PC-3 (cell line): ENCODE results near the gene PIK3R5. TPM values are rescaled to one million over a fixed set of nuclear protein-coding genes. Genes with fewer than 3 reads are reported as not detected.

Source experiments
- ATAC-seq: fragments of 200-7000 bp; cut with Tn5 transposase; 2 replicates; pipeline ENCODE4 v1.9.1; 2020; ENCODE audit warnings: mild to moderate bottlenecking, moderate library complexity
- BruUV-seq: library from RNA; stranded (reverse); fragments of 400-500 nt; replicated peaks from 2 replicates; lab custom pipeline; 2021; lab: Mats Ljungman, UMichigan
- CTCF ChIA-PET: fragments of 300-600 bp; sonication (Branson Sonifier 250); formaldehyde crosslinking; loops from one replicate; lab custom pipeline; 2022; ENCODE audit warnings: antibody characterized with exemption; lab: Charles Lee
- POLR2A ChIA-PET: fragments of 300-600 bp; sonication (Branson Sonifier 250); formaldehyde crosslinking; loops from one replicate; lab custom pipeline; 2022; ENCODE audit warnings: antibody characterized with exemption; ENCODE audit not compliant: unreplicated experiment; lab: Charles Lee
- DNase-seq: peaks from one replicate; pipeline ENCODE4 v3.0.0-alpha.2; 2015
- H2AFZ ChIP-seq: fragments of 300-600 bp; sonication (generic); 2 replicates; pipeline ENCODE4 v1.6.0; 2016; ENCODE audit warnings: antibody characterized with exemption, low read length
- H3F3A ChIP-seq: fragments of 300-600 bp; sonication (generic); one replicate; pipeline ENCODE4 v1.6.0; 2017; ENCODE audit warnings: antibody characterized with exemption, low read length, control low read depth, mild to moderate bottlenecking; ENCODE audit not compliant: unreplicated experiment
- H3K27ac ChIP-seq: fragments of 300-600 bp; sonication (generic); 2 replicates; pipeline ENCODE4 v1.5.1; 2016; ENCODE audit warnings: mild to moderate bottlenecking, low read length
- H3K27me3 ChIP-seq: fragments of 300-600 bp; sonication (generic); 2 replicates; pipeline ENCODE4 v1.6.1; 2016; ENCODE audit warnings: low read length, mixed read lengths
- H3K36me3 ChIP-seq: fragments of 300-600 bp; sonication (generic); 2 replicates; pipeline ENCODE4 v1.6.1; 2016; ENCODE audit warnings: low read depth, mixed run types, low read length, mixed read lengths
- H3K4me1 ChIP-seq: fragments of 300-600 bp; sonication (generic); 2 replicates; pipeline ENCODE4 v1.5.1; 2016; ENCODE audit warnings: low read length; ENCODE audit not compliant: insufficient read depth
- H3K4me2 ChIP-seq: fragments of 300-600 bp; sonication (generic); 2 replicates; pipeline ENCODE4 v1.6.0; 2016; ENCODE audit warnings: low read length
- H3K4me3 ChIP-seq: fragments of 300-600 bp; sonication (generic); 2 replicates; pipeline ENCODE4 v1.5.1; 2016; ENCODE audit warnings: mild to moderate bottlenecking, low read length, mixed read lengths
- H3K79me2 ChIP-seq: fragments of 300-600 bp; sonication (generic); 2 replicates; pipeline ENCODE4 v1.6.1; 2017; ENCODE audit warnings: low read length, mixed read lengths
- H3K9ac ChIP-seq: fragments of 300-600 bp; sonication (generic); 2 replicates; pipeline ENCODE4 v1.6.0; 2016; ENCODE audit warnings: mild to moderate bottlenecking, low read length
- H3K9me2 ChIP-seq: fragments of 300-600 bp; sonication (generic); replicated peaks from 2 replicates; pipeline ENCODE4 v1.6.1; 2016; ENCODE audit warnings: mixed run types, low read length, mixed read lengths
- H3K9me3 ChIP-seq: fragments of 300-600 bp; sonication (generic); 2 replicates; pipeline ENCODE4 v1.6.1; 2016; ENCODE audit warnings: low read length, mixed read lengths
- H4K20me1 ChIP-seq: fragments of 300-600 bp; sonication (generic); 2 replicates; pipeline ENCODE4 v1.6.1; 2016; ENCODE audit warnings: low read length, mixed read lengths
- CTCF ChIP-seq: fragments of 300-600 bp; sonication (generic); conservative IDR thresholded peaks from 2 replicates; pipeline ENCODE4 v1.5.1; 2017; ENCODE audit warnings: antibody characterized with exemption, low read depth, mild to moderate bottlenecking, low read length
- EZH2 ChIP-seq: fragments of 300-600 bp; sonication (generic); IDR thresholded peaks from one replicate; pipeline ENCODE4 v1.6.1; 2017; ENCODE audit warnings: antibody characterized with exemption, mild to moderate bottlenecking, low read length; ENCODE audit not compliant: unreplicated experiment
- EZH2phosphoT487 ChIP-seq: fragments of 300-600 bp; sonication (generic); IDR thresholded peaks from 2 replicates; pipeline ENCODE4 v1.6.1; 2018; ENCODE audit warnings: mild to moderate bottlenecking, antibody characterized with exemption, low read length, borderline replicate concordance
- intact Hi-C: fragments of 100-400 bp; cut with micrococcal nuclease; formaldehyde crosslinking; loops from 2 replicates; pipeline ENCODE4 v1.9.0; 2023
- total RNA-seq: library from RNA; depleted of rRNA; stranded (reverse); fragments of >200 nt; gene quantifications from 2 replicates; pipeline ENCODE4 v1.2.3, GENCODE V29; 2014

Gene PIK3R5
- total RNA-seq, 1 experiment from 2014 or later: not detected

- BruUV-seq: no TSS peak
- DNase-seq: no peak
- H3K4me1 ChIP-seq: no peaks in the 10 kb centered on the region
- CTCF ChIA-PET: no interaction called here
- TF ChIP-seq EZH2 (no peak), CTCF (no peak), EZH2phosphoT487 (no peak)
- POLR2A ChIA-PET: no interaction called here
- no peak overlapping the region for H3K9ac ChIP-seq
- H3F3A ChIP-seq: no peaks in the 10 kb centered on the region
- H3K27ac ChIP-seq: no peak overlapping the region
- peaks cover 47% of the 10 kb centered on the region for H3K27me3 ChIP-seq
- no peaks in the 10 kb centered on the region for H3K79me2 ChIP-seq
- no peak overlapping the region for H3K4me2 ChIP-seq
- intact Hi-C loops: no loop called here
- no peak overlapping the region for H2AFZ ChIP-seq
- H3K4me3 ChIP-seq: no peak overlapping the region
- no peak for ATAC-seq
- no peaks in the 10 kb centered on the region for H3K9me2 ChIP-seq
- H4K20me1 ChIP-seq: no peaks in the 10 kb centered on the region
- H3K9me3 ChIP-seq: no peaks in the 10 kb centered on the region
- H3K36me3 ChIP-seq: no peaks in the 10 kb centered on the region
These were observed 95.0 kb downstream of the PIK3R5 start for GRCh38 chr17:8870406-8871040.

- POLR2A ChIA-PET: no interaction called here
- no peaks in the 10 kb centered on the region for H3F3A ChIP-seq
- H3K4me1 ChIP-seq: no peaks in the 10 kb centered on the region
- TF ChIP-seq EZH2 (no peak), CTCF (no peak), EZH2phosphoT487 (no peak)
- H2AFZ ChIP-seq: no peak overlapping the region
- ATAC-seq: no peak
- DNase-seq: no peak
- no TSS peak for BruUV-seq
- H3K27ac ChIP-seq: no peak overlapping the region
- intact Hi-C loops: no loop called here
- H3K79me2 ChIP-seq: no peaks in the 10 kb centered on the region
- H3K9ac ChIP-seq: no peak overlapping the region
- H4K20me1 ChIP-seq: no peaks in the 10 kb centered on the region
- no peak overlapping the region for H3K4me2 ChIP-seq
- H3K9me3 ChIP-seq: no peaks in the 10 kb centered on the region
- H3K27me3 ChIP-seq: peaks cover 47% of the 10 kb centered on the region
- no peaks in the 10 kb centered on the region for H3K9me2 ChIP-seq
- H3K36me3 ChIP-seq: no peaks in the 10 kb centered on the region
- H3K4me3 ChIP-seq: no peak overlapping the region
- CTCF ChIA-PET: no interaction called here
These were observed 96.2 kb downstream of the PIK3R5 start for GRCh38 chr17:8869114-8869815.

- H3K4me3 ChIP-seq: no peak overlapping the region
- intact Hi-C loops: no loop called here
- POLR2A ChIA-PET: no interaction called here
- H3K4me2 ChIP-seq: no peak overlapping the region
- no peaks in the 10 kb centered on the region for H3K9me3 ChIP-seq
- no peak overlapping the region for H3K27ac ChIP-seq
- H3K27me3 ChIP-seq: peaks cover 51% of the 10 kb centered on the region
- no peaks in the 10 kb centered on the region for H3K4me1 ChIP-seq
- H3F3A ChIP-seq: no peaks in the 10 kb centered on the region
- CTCF ChIA-PET: no interaction called here
- H3K79me2 ChIP-seq: no peaks in the 10 kb centered on the region
- DNase-seq (no peak), ATAC-seq (no peak)
- no peaks in the 10 kb centered on the region for H3K9me2 ChIP-seq
- TF ChIP-seq EZH2 (no peak), CTCF (no peak), EZH2phosphoT487 (no peak)
- H4K20me1 ChIP-seq: no peaks in the 10 kb centered on the region
- BruUV-seq: no TSS peak
- H3K36me3 ChIP-seq: no peaks in the 10 kb centered on the region
- H2AFZ ChIP-seq: no peak overlapping the region
- no peak overlapping the region for H3K9ac ChIP-seq
These were observed 97.0 kb downstream of the PIK3R5 start for GRCh38 chr17:8868529-8868951.
